Ureter (tissue), 1 donor: ENCODE measurements around the gene MYCL. TPM values are rescaled to one million over a fixed set of nuclear protein-coding genes. Genes with fewer than 3 reads are reported as not detected.
A peak's percentile ranks its signal among the peaks of the same experiment; 100 is the strongest.

Experiments used
- DNase-seq: peaks from one replicate; pipeline ENCODE4 v3.0.0-alpha.2; 2020; ENCODE audit warnings: low spot score
- total RNA-seq: library from RNA; stranded (reverse); gene quantifications from one replicate; pipeline ENCODE4 v1.2.4, GENCODE V29; 2023
- donor health status: DM: yes; HTN: yes; CAD: no.

The MYCL gene
- total RNA-seq, 1 donor from 2014 or later: 84.3 TPM

- no peak for DNase-seq
Observed at GRCh38 chr1:39852876-39853275, 48.8 kb downstream of the MYCL start.

- DNase-seq: no peak
Observed at GRCh38 chr1:39852214-39852791, 49.4 kb downstream of the MYCL start.

GRCh38 chr1:39850606-39851216, 51.0 kb downstream of the MYCL start:
- DNase-seq: no peak

GRCh38 chr1:39849203-39849602, 52.5 kb downstream of the MYCL start:
- DNase-seq: no peak

DNA sequence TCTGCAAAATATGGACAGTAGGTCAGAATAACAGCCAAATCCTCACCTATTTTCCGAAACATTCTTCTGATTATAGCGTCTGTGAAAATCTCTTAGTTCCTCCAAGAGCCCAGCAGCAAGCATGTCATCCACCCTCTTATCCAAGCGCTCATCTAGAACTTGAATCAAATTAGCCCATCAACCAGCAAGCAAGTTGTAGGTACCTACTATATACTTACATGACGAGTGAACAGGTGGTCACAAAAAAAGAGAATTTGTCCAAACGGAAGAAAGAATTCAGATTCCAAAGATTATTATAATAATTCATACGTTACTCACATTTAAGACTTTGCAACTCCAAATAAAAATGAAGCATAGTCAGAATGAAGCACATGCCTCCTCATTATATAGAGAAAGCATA, 53.8 kb downstream of the MYCL start:
- no peak for DNase-seq

DNA sequence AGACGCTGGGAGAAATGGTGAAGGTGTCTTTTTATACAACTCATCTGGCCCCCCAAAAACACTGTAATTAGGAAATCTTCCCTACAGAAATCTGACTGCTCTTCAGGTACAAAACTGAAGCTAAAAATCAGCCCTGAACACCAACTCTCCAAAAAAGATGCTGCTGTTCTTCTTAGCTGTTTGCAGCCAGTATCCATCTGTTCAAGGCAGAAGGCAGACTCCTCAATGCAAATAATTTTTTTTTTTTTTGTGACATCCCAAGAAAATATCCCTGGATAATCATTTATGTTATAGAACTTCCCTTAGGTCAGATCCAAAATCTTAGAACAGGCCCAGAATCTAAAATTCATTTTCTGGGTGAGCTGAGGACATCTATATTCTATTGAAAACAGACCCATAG, 54.9 kb downstream of the MYCL start:
- DNase-seq: no peak

GRCh38 chr1:39845569-39846566, 55.8 kb downstream of the MYCL start:
- peak; percentile 95 for DNase-seq

Other genes with a start within 250 kb of the MYCL start
- not detected for gene NT5C1A, start 229.8 kb downstream of the MYCL start, total RNA-seq
- gene HPCAL4, start 210.5 kb downstream of the MYCL start, total RNA-seq: not detected
- 62.4 TPM for gene PPIE, start 163.0 kb downstream of the MYCL start, total RNA-seq
- 1.1 TPM for gene OXCT2, start 130.6 kb downstream of the MYCL start, total RNA-seq
- 3.7 TPM for gene BMP8B, start 113.1 kb downstream of the MYCL start, total RNA-seq
- gene TRIT1, start 18.4 kb downstream of the MYCL start, total RNA-seq: 54.0 TPM
- gene MFSD2A, start 53.2 kb upstream of the MYCL start, total RNA-seq: 28.5 TPM
- 351 TPM for gene CAP1, start 138.8 kb upstream of the MYCL start, total RNA-seq
- gene PPT1, start 195.3 kb upstream of the MYCL start, total RNA-seq: 92.4 TPM